GM23338 (cell line): ENCODE results near the gene UCN2. TPM values are rescaled to one million over a fixed set of nuclear protein-coding genes. Genes with fewer than 3 reads are reported as not detected.
A peak's percentile ranks its signal among the peaks of the same experiment; 100 is the strongest.

ENCODE experiments used
- ATAC-seq: fragments of 200-7000 bp; cut with Tn5 transposase; 3 replicates; pipeline ENCODE4 v1.9.1; 2020
- DNase-seq: peaks from one replicate; pipeline ENCODE4 v3.0.0-alpha.2; 2015; ENCODE audit warnings: low spot score
- H2AFZ ChIP-seq: fragments of 200-600 bp; sonication (generic); 2 replicates; pipeline ENCODE4 v1.8.0; 2016; ENCODE audit warnings: antibody characterized with exemption, mild to moderate bottlenecking, moderate library complexity
- H3F3A ChIP-seq: fragments of 200-600 bp; sonication (generic); replicated peaks from 2 replicates; pipeline ENCODE4 v1.8.0; 2017; ENCODE audit warnings: antibody characterized with exemption, mixed run types, low read depth
- H3K27ac ChIP-seq: fragments of 200-600 bp; sonication (generic); 2 replicates; pipeline ENCODE4 v1.6.1; 2016; ENCODE audit warnings: low read depth
- H3K27me3 ChIP-seq: fragments of 200-600 bp; sonication (generic); 2 replicates; pipeline ENCODE4 v1.8.0; 2016; ENCODE audit warnings: mild to moderate bottlenecking, mixed run types, moderate library complexity; ENCODE audit not compliant: insufficient read depth
- H3K36me3 ChIP-seq: fragments of 200-600 bp; sonication (generic); 2 replicates; pipeline ENCODE4 v1.8.0; 2016; ENCODE audit warnings: mild to moderate bottlenecking; ENCODE audit not compliant: insufficient read depth
- H3K4me1 ChIP-seq: fragments of 200-600 bp; sonication (generic); 2 replicates; pipeline ENCODE4 v1.8.0; 2016; ENCODE audit warnings: mild to moderate bottlenecking, moderate library complexity; ENCODE audit not compliant: insufficient read depth
- H3K4me2 ChIP-seq: fragments of 200-600 bp; sonication (generic); 2 replicates; pipeline ENCODE4 v1.7.1; 2017; ENCODE audit warnings: mixed run types
- H3K4me3 ChIP-seq: fragments of 200-600 bp; sonication (generic); 2 replicates; pipeline ENCODE4 v1.6.1; 2016; ENCODE audit warnings: mixed run types
- H3K79me2 ChIP-seq: fragments of 200-600 bp; sonication (generic); replicated peaks from 2 replicates; pipeline ENCODE4 v1.8.0; 2017; ENCODE audit warnings: mild to moderate bottlenecking; ENCODE audit not compliant: insufficient read depth
- H3K9me2 ChIP-seq: fragments of 200-600 bp; sonication (generic); 2 replicates; pipeline ENCODE4 v1.8.0; 2017; ENCODE audit not compliant: insufficient read depth
- H4K20me1 ChIP-seq: fragments of 200-600 bp; sonication (generic); replicated peaks from 2 replicates; pipeline ENCODE4 v1.8.0; 2017; ENCODE audit warnings: mild to moderate bottlenecking; ENCODE audit not compliant: insufficient read depth
- H3K27ac Mint-ChIP-seq: 2 replicates; pipeline ENCODE4 v1.8.0; 2020; ENCODE audit warnings: inconsistent platforms, mild to moderate bottlenecking, moderate library complexity, mixed read lengths
- H3K27me3 Mint-ChIP-seq: 3 replicates; pipeline ENCODE4 v1.8.0; 2022; ENCODE audit warnings: low read depth, mild to moderate bottlenecking, moderate library complexity, mixed read lengths, inconsistent platforms; ENCODE audit not compliant: insufficient read depth, poor library complexity
- H3K36me3 Mint-ChIP-seq: 3 replicates; pipeline ENCODE4 v1.8.0; 2021; ENCODE audit warnings: low read depth, mild to moderate bottlenecking, inconsistent platforms, moderate library complexity, mixed read lengths
- H3K4me1 Mint-ChIP-seq: 3 replicates; pipeline ENCODE4 v1.8.0; 2020; ENCODE audit warnings: mild to moderate bottlenecking, inconsistent platforms, mixed read lengths
- H3K4me3 Mint-ChIP-seq: 3 replicates; pipeline ENCODE4 v1.8.0; 2021; ENCODE audit warnings: moderate library complexity, mild to moderate bottlenecking, inconsistent platforms, mixed read lengths
- H3K9me3 Mint-ChIP-seq: 3 replicates; pipeline ENCODE4 v1.8.0; 2020; ENCODE audit warnings: moderate library complexity, mild to moderate bottlenecking, inconsistent platforms, mixed read lengths
- CREB1 ChIP-seq: fragments of 250-450 bp; sonication (Bioruptor Pico); IDR thresholded peaks from 2 replicates; pipeline ENCODE4 v1.5.0; 2020; ENCODE audit warnings: low read depth, mild to moderate bottlenecking, moderate library complexity
- ETS1 ChIP-seq: IDR thresholded peaks from 2 replicates; pipeline ENCODE4 v1.6.1; 2016; ENCODE audit warnings: antibody characterized with exemption
- EZH2phosphoT487 ChIP-seq: fragments of 200-600 bp; sonication (generic); IDR thresholded peaks from one replicate; pipeline ENCODE4 v1.8.1; 2018; ENCODE audit warnings: antibody characterized with exemption; ENCODE audit not compliant: unreplicated experiment
- JUNB ChIP-seq: IDR thresholded peaks from one replicate; pipeline ENCODE4 v1.6.1; 2016; ENCODE audit warnings: antibody characterized with exemption; ENCODE audit not compliant: unreplicated experiment
- REST ChIP-seq: IDR thresholded peaks from one replicate; pipeline ENCODE4 v1.6.1; 2018; ENCODE audit warnings: antibody characterized with exemption; ENCODE audit not compliant: unreplicated experiment
- STAT1 ChIP-seq: IDR thresholded peaks from one replicate; pipeline ENCODE4 v1.6.1; 2016; ENCODE audit warnings: antibody characterized with exemption; ENCODE audit not compliant: unreplicated experiment
- ZNF114 ChIP-seq: fragments of 250-450 bp; sonication (Bioruptor Pico); IDR thresholded peaks from 2 replicates; pipeline ENCODE4 v1.5.0; 2020; ENCODE audit warnings: mild to moderate bottlenecking, moderate library complexity
- polyA plus RNA-seq: library from polyadenylated mRNA; unstranded; fragments of >200 nt; fragmentation: Nextera tagmentation; extraction: Ambion mirVana; gene quantifications from 2 replicates; pipeline ENCODE4 v1.2.1, GENCODE V29; 2016
- total RNA-seq: library from RNA; depleted of rRNA; stranded (reverse); fragments of >200 nt; shearing (Covaris generic); gene quantifications from 2 replicates; pipeline ENCODE4 v1.2.3, GENCODE V29; 2014

The UCN2 gene
- total and polyA plus RNA-seq, 2 experiments from 2014 or later, result 0.17 TPM; not detected in 1

GRCh38 chr3:48556796-48557626, 6.6 kb downstream of the UCN2 start, which contains the start of gene PFKFB4 (continued):
- TF ChIP-seq REST (no peak), JUNB (no peak), CREB1 (CRISPR knock-in tag) (no peak), ZNF114 (CRISPR knock-in tag) (no peak), STAT1 (no peak)

- peaks cover 26% of the 10 kb centered on the region for H3K79me2 ChIP-seq
- Mint-ChIP-seq H3K27ac (peak overlapping the region; percentile 44; the same call in 1 of the 2 replicates), H3K9me3 (no peaks in the 10 kb centered on the region; the same call in 2 of the 3 replicates), H3K4me3 (peak overlapping the region; percentile 86), H3K4me1 (peaks cover 44% of the 10 kb centered on the region), H3K27me3 (peaks cover 15% of the 10 kb centered on the region), H3K36me3 (no peaks in the 10 kb centered on the region; the same call in 2 of the 3 replicates)
- H3K27ac ChIP-seq, result peak overlapping the region; percentile 16; the same call in 1 of the 2 replicates
- no peaks in the 10 kb centered on the region for H4K20me1 ChIP-seq
- peak overlapping the region; percentile 73 for H3K4me3 ChIP-seq
- TF ChIP-seq ETS1 (0 out of 2 replicates have a peak, but pooled peaks have one; percentile 4), EZH2phosphoT487 (no peak)
- H3F3A ChIP-seq, result peaks cover 9% of the 10 kb centered on the region
- DNase-seq (no peak), ATAC-seq (peak; percentile 1)
- peak overlapping the region; percentile 83; the same call in 1 of the 2 replicates for H2AFZ ChIP-seq
- no peaks in the 10 kb centered on the region for H3K27me3 ChIP-seq
- H3K4me2 ChIP-seq, result peak overlapping the region; percentile 91
- H3K36me3 ChIP-seq, result no peaks in the 10 kb centered on the region
- H3K4me1 ChIP-seq, result peaks cover 22% of the 10 kb centered on the region
- H3K9me2 ChIP-seq, result no peaks in the 10 kb centered on the region
Measured at GRCh38 chr3:48555949-48556795, 7.4 kb downstream of the UCN2 start.
